Muscle layer of duodenum (tissue), 2 donors: Measurements from ENCODE around the gene OR1B1.

Experiments
- H3K27ac ChIP-seq: one replicate; pipeline ENCODE4 v1.7.0; 2013; ENCODE audit warnings: mild to moderate bottlenecking, low read length
- H3K27me3 ChIP-seq: one replicate; pipeline ENCODE4 v1.7.0; 2013; ENCODE audit warnings: low read depth, mild to moderate bottlenecking, control low read depth, low read length
- H3K36me3 ChIP-seq, 2 donors: one replicate each; pipeline ENCODE4 v1.7.0; 2013; ENCODE audit warnings: low read length in 2 of 2, control low read depth in 1 of 2, mild to moderate bottlenecking in 1 of 2; ENCODE audit not compliant: insufficient read depth in 2 of 2, control insufficient read depth in 1 of 2
- H3K4me1 ChIP-seq, 2 donors: one replicate each; pipeline ENCODE4 v1.7.0; 2013; ENCODE audit warnings: low read length in 2 of 2, mild to moderate bottlenecking in 2 of 2, control low read depth in 1 of 2, moderate library complexity in 1 of 2; ENCODE audit not compliant: insufficient read depth in 2 of 2, control insufficient read depth in 1 of 2
- H3K4me3 ChIP-seq, 2 donors: one replicate each; pipeline ENCODE4 v1.7.0; 2013; ENCODE audit warnings: low read length in 2 of 2, low read depth in 1 of 2, mild to moderate bottlenecking in 1 of 2
- H3K9me3 ChIP-seq, 2 donors: one replicate each; pipeline ENCODE4 v1.7.0; 2013; ENCODE audit warnings: low read length in 2 of 2, control low read depth in 1 of 2, mild to moderate bottlenecking in 1 of 2; ENCODE audit not compliant: control insufficient read depth in 1 of 2
- donor health status: healthy.

The OR1B1 gene

DNA sequence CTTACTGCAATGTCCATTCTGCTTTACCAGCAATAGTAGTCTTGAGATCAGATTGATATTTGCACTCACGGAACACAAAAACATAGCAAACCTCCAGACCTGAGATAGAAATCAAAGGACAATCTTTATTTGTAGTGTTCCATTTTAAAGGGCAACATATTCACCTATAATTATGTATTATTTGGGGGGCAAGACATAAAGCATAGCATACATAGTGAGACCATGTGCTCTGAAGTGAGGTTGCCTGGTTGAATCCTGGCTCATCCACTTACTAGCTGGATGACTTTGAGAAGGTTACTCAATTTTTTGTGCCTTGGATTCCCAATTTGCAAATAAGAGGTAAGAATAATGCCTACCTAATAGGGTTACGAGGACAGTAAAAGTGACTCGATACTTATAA, at the start of gene OR1B1:
Gene OR1B1, minus strand, starts transcription at position 101 of the 400 bp plus-strand sequence.
- no peak within 1 kb of the TSS for H3K4me3 ChIP-seq
- H3K27me3 ChIP-seq: no peaks in the 10 kb centered on the region
- H3K27ac ChIP-seq: no peak within 1 kb of the TSS
- no peaks in the 10 kb centered on the region for H3K36me3 ChIP-seq
- peaks cover 0 to 2% of the 10 kb centered on the region in 2 donors for H3K9me3 ChIP-seq
- no peaks in the 10 kb centered on the region for H3K4me1 ChIP-seq

GRCh38 chr9:122695696-122696095, 38.3 kb upstream of the OR1B1 start:
- H3K27me3 ChIP-seq: no peaks in the 10 kb centered on the region
- H3K9me3 ChIP-seq: peaks cover 0 to 15% of the 10 kb centered on the region in 2 donors
- no peaks in the 10 kb centered on the region for H3K36me3 ChIP-seq
- H3K4me1 ChIP-seq: no peaks in the 10 kb centered on the region
- H3K27ac ChIP-seq: no peak overlapping the region
- no peak overlapping the region for H3K4me3 ChIP-seq

DNA sequence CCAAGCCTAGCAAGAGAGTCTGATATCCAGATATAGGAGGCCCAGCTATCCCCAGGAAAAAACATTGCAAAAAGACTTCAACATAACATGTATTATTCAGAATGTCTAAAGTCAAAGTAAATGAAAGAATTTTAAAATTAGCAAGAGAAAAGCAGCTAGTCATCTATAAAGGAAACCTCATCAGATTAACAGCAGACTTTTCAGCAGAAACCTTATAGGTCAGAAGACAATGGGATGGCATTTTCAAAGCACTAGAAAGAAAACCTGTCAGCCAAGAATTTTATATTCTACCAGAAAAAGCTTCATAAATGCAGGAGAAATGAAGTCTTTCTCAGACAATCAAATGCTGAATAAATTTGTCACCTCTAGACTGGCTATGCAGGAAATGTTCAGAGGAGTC, 27.4 kb upstream of the OR1B1 start:
- H3K4me1 ChIP-seq: no peaks in the 10 kb centered on the region

GRCh38 chr9:122672481-122672880, 15.1 kb upstream of the OR1B1 start:
- Histone ChIP-seq H3K9me3 (peaks cover 0 to 13% of the 10 kb centered on the region in 2 donors), H3K36me3 (no peaks in the 10 kb centered on the region), H3K27me3 (no peaks in the 10 kb centered on the region), H3K4me3 (no peak overlapping the region), H3K4me1 (no peaks in the 10 kb centered on the region), H3K27ac (no peak overlapping the region)

More for the DNA sequence above, 27.4 kb upstream of the OR1B1 start:
- H3K27ac ChIP-seq: no peak overlapping the region
- no peaks in the 10 kb centered on the region for H3K36me3 ChIP-seq
- no peaks in the 10 kb centered on the region for H3K27me3 ChIP-seq
- H3K4me3 ChIP-seq: no peak overlapping the region
- H3K9me3 ChIP-seq: peaks cover 6 to 7% of the 10 kb centered on the region in 2 donors

- Histone ChIP-seq H3K36me3 (no peaks in the 10 kb centered on the region), H3K27ac (no peak within 1 kb of the TSS), H3K4me1 (no peaks in the 10 kb centered on the region), H3K27me3 (no peaks in the 10 kb centered on the region), H3K4me3 (no peak within 1 kb of the TSS), H3K9me3 (peaks cover 0 to 7% of the 10 kb centered on the region in 2 donors)
These were observed 4.0 kb upstream of the OR1B1 start, which contains the start of gene OR1L1 for GRCh38 chr9:122661416-122661815. Gene OR1L1, plus strand, starts transcription at chr9:122661716. Its CDS starts 0 bp downstream, at chr9:122661716.

DNA sequence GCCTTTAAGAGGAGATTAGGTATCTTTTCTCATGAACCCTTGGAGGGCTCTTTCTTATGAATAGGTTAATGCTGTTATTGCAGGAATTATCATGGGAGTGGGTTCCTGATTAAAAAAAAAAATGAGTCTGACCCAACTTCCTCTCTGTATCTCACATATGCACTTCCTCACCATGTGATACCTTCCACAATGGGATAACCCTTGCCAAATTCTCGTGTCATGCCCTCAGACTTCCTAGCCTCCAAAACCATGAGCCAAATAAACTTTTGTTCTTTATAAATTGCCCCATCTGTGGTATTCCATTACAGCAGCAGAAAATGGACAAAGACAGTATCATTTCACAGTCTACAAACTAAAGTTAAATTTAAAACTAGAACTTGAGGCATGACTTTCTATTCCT, 1.0 kb downstream of the OR1B1 start:
- Histone ChIP-seq H3K9me3 (peaks cover 0 to 2% of the 10 kb centered on the region in 2 donors), H3K27ac (no peak overlapping the region), H3K4me1 (no peaks in the 10 kb centered on the region), H3K36me3 (no peaks in the 10 kb centered on the region), H3K4me3 (no peak overlapping the region), H3K27me3 (no peaks in the 10 kb centered on the region)

DNA sequence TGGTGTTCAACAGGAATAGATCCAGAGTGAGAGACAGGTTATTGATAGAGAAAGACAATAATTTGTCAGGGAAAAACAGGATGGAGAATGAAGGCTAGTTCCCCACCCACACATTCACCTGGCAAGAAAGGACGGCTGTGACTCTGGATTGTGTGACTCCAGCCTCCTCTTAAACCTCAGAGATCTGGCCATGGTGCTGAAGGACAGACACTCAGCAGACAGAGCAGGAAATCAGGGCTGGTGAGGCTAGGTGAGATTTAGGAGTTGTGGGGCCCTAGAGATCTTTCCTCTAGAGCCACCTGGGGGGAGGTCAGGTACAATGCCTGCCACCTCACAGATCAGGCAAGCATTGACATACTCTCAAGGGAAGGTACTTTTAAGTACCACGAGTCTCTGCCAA, 15.2 kb downstream of the OR1B1 start:
- peaks cover 0 to 8% of the 10 kb centered on the region in 2 donors for H3K9me3 ChIP-seq
- H3K36me3 ChIP-seq: no peaks in the 10 kb centered on the region
- no peak overlapping the region for H3K4me3 ChIP-seq
- no peaks in the 10 kb centered on the region for H3K4me1 ChIP-seq
- H3K27me3 ChIP-seq: no peaks in the 10 kb centered on the region
- no peak overlapping the region for H3K27ac ChIP-seq

DNA sequence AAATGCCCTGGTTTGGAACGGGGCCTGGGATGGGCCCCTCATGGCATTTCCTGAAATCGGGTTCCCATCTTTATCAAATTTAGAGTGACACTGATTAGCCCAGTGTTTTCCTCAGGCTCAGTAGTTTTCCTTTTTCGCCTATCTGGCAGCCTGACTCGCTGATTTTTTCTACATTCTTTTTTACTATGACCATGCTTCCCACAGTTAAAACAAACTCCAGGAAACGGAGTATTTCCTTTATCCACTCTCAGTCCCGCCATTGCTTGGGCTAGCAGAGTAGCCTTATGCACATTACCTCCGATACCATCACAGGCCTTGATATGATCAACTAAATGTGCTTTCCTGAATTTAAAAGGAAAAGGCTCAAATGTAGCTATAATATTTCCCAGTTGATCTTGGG, 37.4 kb downstream of the OR1B1 start:
- Histone ChIP-seq H3K27me3 (no peaks in the 10 kb centered on the region), H3K4me3 (no peak overlapping the region), H3K4me1 (no peaks in the 10 kb centered on the region), H3K36me3 (no peaks in the 10 kb centered on the region), H3K27ac (no peak overlapping the region), H3K9me3 (no peaks in the 10 kb centered on the region)

GRCh38 chr9:122614362-122614761, 43.1 kb downstream of the OR1B1 start, which contains the start of gene OR1Q1:
Gene OR1Q1, plus strand, starts transcription at chr9:122614738. Its CDS starts 0 bp downstream, at chr9:122614738.
- Histone ChIP-seq H3K27me3 (no peaks in the 10 kb centered on the region), H3K27ac (no peak within 1 kb of the TSS), H3K9me3 (no peaks in the 10 kb centered on the region), H3K4me1 (no peaks in the 10 kb centered on the region), H3K36me3 (no peaks in the 10 kb centered on the region), H3K4me3 (no peak within 1 kb of the TSS)

DNA sequence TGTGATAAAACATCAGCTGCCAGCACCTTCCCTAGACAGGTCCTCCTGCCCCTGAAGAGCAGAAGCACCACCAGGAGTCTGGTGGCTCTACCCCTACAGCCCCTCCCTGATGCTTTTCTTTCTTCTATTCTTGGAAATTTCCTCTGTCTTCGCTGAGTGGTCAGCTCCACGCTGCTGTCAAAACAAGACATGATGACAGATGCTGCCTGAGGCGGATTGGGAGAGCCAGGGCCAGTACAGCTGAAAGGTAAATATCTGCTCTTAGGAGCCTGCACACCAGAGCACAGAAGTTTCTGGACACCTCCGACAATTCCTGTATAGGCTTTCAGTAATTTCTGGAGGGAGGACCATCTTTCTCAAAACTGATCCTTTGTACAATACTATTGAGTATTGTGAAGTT, 47.6 kb downstream of the OR1B1 start:
- H3K4me3 ChIP-seq: no peak overlapping the region
- H3K9me3 ChIP-seq: no peaks in the 10 kb centered on the region
- H3K27ac ChIP-seq: no peak overlapping the region
- H3K4me1 ChIP-seq: no peaks in the 10 kb centered on the region
- no peaks in the 10 kb centered on the region for H3K27me3 ChIP-seq
- no peaks in the 10 kb centered on the region for H3K36me3 ChIP-seq

DNA sequence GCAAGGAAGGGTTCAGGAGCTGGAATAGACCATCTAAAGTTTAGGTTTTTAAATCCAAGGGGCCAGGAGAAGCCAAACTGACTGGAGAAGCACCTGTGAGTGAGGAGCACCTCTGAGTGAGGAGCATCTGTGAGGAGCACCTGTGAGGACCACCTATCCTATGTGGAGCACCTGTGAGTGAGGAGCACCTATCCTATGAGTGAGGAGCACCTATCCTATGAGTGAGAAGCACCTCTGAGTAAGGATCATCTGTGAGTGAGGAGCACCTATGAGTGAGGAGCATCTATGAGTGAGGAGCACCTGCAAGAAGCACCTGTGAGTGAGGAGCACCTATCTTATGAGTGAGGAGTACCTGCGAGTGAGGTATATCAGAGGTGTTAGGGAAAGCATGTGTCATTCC, 50.8 kb downstream of the OR1B1 start:
- Histone ChIP-seq H3K9me3 (no peaks in the 10 kb centered on the region), H3K4me1 (no peaks in the 10 kb centered on the region), H3K27me3 (no peaks in the 10 kb centered on the region), H3K36me3 (no peaks in the 10 kb centered on the region), H3K27ac (no peak overlapping the region), H3K4me3 (no peak overlapping the region)

- H3K4me1 ChIP-seq: no peaks in the 10 kb centered on the region
- H3K4me3 ChIP-seq: no peak overlapping the region
- H3K9me3 ChIP-seq: no peaks in the 10 kb centered on the region
- no peaks in the 10 kb centered on the region for H3K36me3 ChIP-seq
- H3K27me3 ChIP-seq: no peaks in the 10 kb centered on the region
- H3K27ac ChIP-seq: no peak overlapping the region
These were observed 51.7 kb downstream of the OR1B1 start for GRCh38 chr9:122605691-122606090.
